Measurements from ENCODE around the gene TMEM131. TPM values are rescaled to one million over a fixed set of nuclear protein-coding genes. Genes with fewer than 3 reads are reported as not detected.

The TMEM131 gene
- total and polyA plus RNA-seq, 2 experiments from 2014 or later: 9.2 to 22.7 TPM

DNA sequence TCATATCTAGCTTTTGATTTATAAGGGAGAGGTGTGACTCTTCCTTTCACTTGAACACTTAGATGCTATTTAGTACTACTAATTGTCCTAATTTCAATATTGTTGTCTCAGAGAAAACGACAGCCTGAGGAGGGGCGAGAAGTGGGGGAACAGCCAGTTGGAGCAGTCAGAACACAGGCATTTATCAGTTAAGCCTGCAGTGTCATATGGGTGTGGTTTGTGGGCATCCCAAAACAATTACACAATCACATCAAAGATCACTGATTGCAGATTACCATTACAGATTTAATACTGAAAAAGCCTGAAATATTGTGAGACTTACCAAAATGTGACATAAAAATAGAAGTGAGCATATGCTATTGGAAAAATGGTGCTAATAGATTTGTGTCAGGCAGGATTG, 15.8 kb downstream of the TMEM131 start:
- TF ChIP-seq, protein P1, sequence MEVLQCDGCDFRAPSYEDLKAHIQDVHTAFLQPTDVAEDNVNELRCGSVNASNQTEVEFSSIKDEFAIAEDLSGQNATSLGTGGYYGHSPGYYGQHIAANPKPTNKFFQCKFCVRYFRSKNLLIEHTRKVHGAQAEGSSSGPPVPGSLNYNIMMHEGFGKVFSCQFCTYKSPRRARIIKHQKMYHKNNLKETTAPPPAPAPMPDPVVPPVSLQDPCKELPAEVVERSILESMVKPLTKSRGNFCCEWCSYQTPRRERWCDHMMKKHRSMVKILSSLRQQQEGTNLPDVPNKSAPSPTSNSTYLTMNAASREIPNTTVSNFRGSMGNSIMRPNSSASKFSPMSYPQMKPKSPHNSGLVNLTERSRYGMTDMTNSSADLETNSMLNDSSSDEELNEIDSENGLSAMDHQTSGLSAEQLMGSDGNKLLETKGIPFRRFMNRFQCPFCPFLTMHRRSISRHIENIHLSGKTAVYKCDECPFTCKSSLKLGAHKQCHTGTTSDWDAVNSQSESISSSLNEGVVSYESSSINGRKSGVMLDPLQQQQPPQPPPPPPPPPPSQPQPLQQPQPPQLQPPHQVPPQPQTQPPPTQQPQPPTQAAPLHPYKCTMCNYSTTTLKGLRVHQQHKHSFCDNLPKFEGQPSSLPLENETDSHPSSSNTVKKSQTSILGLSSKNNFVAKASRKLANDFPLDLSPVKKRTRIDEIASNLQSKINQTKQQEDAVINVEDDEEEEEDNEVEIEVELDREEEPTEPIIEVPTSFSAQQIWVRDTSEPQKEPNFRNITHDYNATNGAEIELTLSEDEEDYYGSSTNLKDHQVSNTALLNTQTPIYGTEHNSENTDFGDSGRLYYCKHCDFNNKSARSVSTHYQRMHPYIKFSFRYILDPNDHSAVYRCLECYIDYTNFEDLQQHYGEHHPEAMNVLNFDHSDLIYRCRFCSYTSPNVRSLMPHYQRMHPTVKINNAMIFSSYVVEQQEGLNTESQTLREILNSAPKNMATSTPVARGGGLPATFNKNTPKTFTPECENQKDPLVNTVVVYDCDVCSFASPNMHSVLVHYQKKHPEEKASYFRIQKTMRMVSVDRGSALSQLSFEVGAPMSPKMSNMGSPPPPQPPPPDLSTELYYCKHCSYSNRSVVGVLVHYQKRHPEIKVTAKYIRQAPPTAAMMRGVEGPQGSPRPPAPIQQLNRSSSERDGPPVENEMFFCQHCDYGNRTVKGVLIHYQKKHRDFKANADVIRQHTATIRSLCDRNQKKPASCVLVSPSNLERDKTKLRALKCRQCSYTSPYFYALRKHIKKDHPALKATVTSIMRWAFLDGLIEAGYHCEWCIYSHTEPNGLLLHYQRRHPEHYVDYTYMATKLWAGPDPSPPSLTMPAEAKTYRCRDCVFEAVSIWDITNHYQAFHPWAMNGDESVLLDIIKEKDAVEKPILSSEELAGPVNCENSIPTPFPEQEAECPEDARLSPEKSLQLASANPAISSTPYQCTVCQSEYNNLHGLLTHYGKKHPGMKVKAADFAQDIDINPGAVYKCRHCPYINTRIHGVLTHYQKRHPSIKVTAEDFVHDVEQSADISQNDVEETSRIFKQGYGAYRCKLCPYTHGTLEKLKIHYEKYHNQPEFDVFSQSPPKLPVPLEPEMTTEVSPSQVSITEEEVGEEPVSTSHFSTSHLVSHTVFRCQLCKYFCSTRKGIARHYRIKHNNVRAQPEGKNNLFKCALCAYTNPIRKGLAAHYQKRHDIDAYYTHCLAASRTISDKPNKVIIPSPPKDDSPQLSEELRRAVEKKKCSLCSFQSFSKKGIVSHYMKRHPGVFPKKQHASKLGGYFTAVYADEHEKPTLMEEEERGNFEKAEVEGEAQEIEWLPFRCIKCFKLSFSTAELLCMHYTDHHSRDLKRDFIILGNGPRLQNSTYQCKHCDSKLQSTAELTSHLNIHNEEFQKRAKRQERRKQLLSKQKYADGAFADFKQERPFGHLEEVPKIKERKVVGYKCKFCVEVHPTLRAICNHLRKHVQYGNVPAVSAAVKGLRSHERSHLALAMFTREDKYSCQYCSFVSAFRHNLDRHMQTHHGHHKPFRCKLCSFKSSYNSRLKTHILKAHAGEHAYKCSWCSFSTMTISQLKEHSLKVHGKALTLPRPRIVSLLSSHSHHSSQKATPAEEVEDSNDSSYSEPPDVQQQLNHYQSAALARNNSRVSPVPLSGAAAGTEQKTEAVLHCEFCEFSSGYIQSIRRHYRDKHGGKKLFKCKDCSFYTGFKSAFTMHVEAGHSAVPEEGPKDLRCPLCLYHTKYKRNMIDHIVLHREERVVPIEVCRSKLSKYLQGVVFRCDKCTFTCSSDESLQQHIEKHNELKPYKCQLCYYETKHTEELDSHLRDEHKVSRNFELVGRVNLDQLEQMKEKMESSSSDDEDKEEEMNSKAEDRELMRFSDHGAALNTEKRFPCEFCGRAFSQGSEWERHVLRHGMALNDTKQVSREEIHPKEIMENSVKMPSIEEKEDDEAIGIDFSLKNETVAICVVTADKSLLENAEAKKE (CRISPR knock-in tag; IDR thresholded peaks at IDR 0.05): no peak
- TF ChIP-seq, protein P2, sequence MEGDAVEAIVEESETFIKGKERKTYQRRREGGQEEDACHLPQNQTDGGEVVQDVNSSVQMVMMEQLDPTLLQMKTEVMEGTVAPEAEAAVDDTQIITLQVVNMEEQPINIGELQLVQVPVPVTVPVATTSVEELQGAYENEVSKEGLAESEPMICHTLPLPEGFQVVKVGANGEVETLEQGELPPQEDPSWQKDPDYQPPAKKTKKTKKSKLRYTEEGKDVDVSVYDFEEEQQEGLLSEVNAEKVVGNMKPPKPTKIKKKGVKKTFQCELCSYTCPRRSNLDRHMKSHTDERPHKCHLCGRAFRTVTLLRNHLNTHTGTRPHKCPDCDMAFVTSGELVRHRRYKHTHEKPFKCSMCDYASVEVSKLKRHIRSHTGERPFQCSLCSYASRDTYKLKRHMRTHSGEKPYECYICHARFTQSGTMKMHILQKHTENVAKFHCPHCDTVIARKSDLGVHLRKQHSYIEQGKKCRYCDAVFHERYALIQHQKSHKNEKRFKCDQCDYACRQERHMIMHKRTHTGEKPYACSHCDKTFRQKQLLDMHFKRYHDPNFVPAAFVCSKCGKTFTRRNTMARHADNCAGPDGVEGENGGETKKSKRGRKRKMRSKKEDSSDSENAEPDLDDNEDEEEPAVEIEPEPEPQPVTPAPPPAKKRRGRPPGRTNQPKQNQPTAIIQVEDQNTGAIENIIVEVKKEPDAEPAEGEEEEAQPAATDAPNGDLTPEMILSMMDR (conservative IDR thresholded peaks at IDR 0.05; ENCODE audit: low read depth in 2 of 2): no peak
- no peak for TF ChIP-seq EZH2phosphoT487 (IDR thresholded peaks at IDR 0.05; ENCODE audit: unreplicated experiment)
- TF ChIP-seq, protein P3, sequence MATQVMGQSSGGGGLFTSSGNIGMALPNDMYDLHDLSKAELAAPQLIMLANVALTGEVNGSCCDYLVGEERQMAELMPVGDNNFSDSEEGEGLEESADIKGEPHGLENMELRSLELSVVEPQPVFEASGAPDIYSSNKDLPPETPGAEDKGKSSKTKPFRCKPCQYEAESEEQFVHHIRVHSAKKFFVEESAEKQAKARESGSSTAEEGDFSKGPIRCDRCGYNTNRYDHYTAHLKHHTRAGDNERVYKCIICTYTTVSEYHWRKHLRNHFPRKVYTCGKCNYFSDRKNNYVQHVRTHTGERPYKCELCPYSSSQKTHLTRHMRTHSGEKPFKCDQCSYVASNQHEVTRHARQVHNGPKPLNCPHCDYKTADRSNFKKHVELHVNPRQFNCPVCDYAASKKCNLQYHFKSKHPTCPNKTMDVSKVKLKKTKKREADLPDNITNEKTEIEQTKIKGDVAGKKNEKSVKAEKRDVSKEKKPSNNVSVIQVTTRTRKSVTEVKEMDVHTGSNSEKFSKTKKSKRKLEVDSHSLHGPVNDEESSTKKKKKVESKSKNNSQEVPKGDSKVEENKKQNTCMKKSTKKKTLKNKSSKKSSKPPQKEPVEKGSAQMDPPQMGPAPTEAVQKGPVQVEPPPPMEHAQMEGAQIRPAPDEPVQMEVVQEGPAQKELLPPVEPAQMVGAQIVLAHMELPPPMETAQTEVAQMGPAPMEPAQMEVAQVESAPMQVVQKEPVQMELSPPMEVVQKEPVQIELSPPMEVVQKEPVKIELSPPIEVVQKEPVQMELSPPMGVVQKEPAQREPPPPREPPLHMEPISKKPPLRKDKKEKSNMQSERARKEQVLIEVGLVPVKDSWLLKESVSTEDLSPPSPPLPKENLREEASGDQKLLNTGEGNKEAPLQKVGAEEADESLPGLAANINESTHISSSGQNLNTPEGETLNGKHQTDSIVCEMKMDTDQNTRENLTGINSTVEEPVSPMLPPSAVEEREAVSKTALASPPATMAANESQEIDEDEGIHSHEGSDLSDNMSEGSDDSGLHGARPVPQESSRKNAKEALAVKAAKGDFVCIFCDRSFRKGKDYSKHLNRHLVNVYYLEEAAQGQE (IDR thresholded peaks at IDR 0.05; ENCODE audit: unreplicated experiment): no peak
- no peak for TF ChIP-seq JUNB (IDR thresholded peaks at IDR 0.05; ENCODE audit: unreplicated experiment)
- TF ChIP-seq POLR2AphosphoS5 (IDR thresholded peaks at IDR 0.05; ENCODE audit: low read depth): no peak
- TF ChIP-seq, protein P4, sequence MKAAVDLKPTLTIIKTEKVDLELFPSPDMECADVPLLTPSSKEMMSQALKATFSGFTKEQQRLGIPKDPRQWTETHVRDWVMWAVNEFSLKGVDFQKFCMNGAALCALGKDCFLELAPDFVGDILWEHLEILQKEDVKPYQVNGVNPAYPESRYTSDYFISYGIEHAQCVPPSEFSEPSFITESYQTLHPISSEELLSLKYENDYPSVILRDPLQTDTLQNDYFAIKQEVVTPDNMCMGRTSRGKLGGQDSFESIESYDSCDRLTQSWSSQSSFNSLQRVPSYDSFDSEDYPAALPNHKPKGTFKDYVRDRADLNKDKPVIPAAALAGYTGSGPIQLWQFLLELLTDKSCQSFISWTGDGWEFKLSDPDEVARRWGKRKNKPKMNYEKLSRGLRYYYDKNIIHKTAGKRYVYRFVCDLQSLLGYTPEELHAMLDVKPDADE (IDR thresholded peaks at IDR 0.05): no peak
- no peak for TF ChIP-seq CREB1 (CRISPR knock-in tag; IDR thresholded peaks at IDR 0.05; ENCODE audit: low read depth)
- no peak for TF ChIP-seq EZH2 (IDR thresholded peaks at IDR 0.05; ENCODE audit: low read depth, unreplicated experiment)
- no peak for TF ChIP-seq ZNF331 (CRISPR knock-in tag; IDR thresholded peaks at IDR 0.05; ENCODE audit: low read depth)
- TF ChIP-seq NANOG (IDR thresholded peaks at IDR 0.05; ENCODE audit: borderline replicate concordance): no peak
- TF ChIP-seq STAT1 (IDR thresholded peaks at IDR 0.05; ENCODE audit: unreplicated experiment): no peak
- no peak for TF ChIP-seq ZNF114 (CRISPR knock-in tag; IDR thresholded peaks at IDR 0.05)
- Histone ChIP-seq H2AFZ (no peak overlapping the region), H3K27ac (ENCODE audit: low read depth) (no peak overlapping the region), H3K79me2 (replicated peaks; ENCODE audit: insufficient read depth) (peaks cover 78% of the 10 kb centered on the region), H3K36me3 (ENCODE audit: insufficient read depth) (no peaks in the 10 kb centered on the region), H3K27me3 (ENCODE audit: insufficient read depth) (no peaks in the 10 kb centered on the region), H4K20me1 (replicated peaks; ENCODE audit: insufficient read depth) (no peaks in the 10 kb centered on the region; the same call in 1 of the 2 replicates), H3K4me1 (ENCODE audit: insufficient read depth) (peaks cover 14% of the 10 kb centered on the region), H3K9me2 (ENCODE audit: insufficient read depth) (no peaks in the 10 kb centered on the region), H3K4me3 (no peak overlapping the region), H3F3A (replicated peaks; ENCODE audit: low read depth) (no peaks in the 10 kb centered on the region), H3K4me2 (no peak overlapping the region)
- Mint-ChIP-seq H3K36me3 (ENCODE audit: low read depth) (peaks cover 23% of the 10 kb centered on the region), H3K4me1 (peaks cover 13% of the 10 kb centered on the region; the same call in 2 of the 3 replicates), H3K9me3 (peaks cover 14% of the 10 kb centered on the region), H3K27ac (no peak overlapping the region), H3K27me3 (ENCODE audit: insufficient read depth, low read depth, poor library complexity) (no peaks in the 10 kb centered on the region), H3K4me3 (no peak overlapping the region)
- DNase-seq (ENCODE audit: low spot score): no peak
- no peak for ATAC-seq
